SU-DHL-6 (cell line): Measurements from ENCODE around the gene ZNF618.

Source experiments
- H2AFZ ChIP-seq: fragments of 200-600 bp; sonication (generic); 2 replicates; pipeline ENCODE4 v1.6.1; 2014; ENCODE audit warnings: low read depth, mild to moderate bottlenecking, moderate library complexity, mixed read lengths, antibody characterized with exemption, low read length; ENCODE audit not compliant: severe bottlenecking
- H3F3A ChIP-seq: fragments of 200-600 bp; shearing (Covaris generic); 2 replicates; pipeline ENCODE4 v1.6.0; 2016; ENCODE audit warnings: antibody characterized with exemption, mild to moderate bottlenecking; ENCODE audit not compliant: insufficient read depth
- H3K27ac ChIP-seq: fragments of 200-600 bp; sonication (generic); 2 replicates; pipeline ENCODE4 v1.5.1; 2016; ENCODE audit warnings: low read depth, mild to moderate bottlenecking, low read length, moderate library complexity, mixed read lengths
- H3K27me3 ChIP-seq: fragments of 200-600 bp; sonication (generic), shearing (Covaris generic); 2 replicates; pipeline ENCODE4 v1.6.0; 2014; ENCODE audit warnings: mild to moderate bottlenecking, low read length
- H3K36me3 ChIP-seq: fragments of 200-600 bp; sonication (generic); 2 replicates; pipeline ENCODE4 v1.6.1; 2014; ENCODE audit warnings: mild to moderate bottlenecking, low read length, mixed read lengths
- H3K4me2 ChIP-seq: fragments of 300-600, 200-600 bp; shearing (Covaris generic), sonication (generic); 2 replicates; pipeline ENCODE4 v1.6.0; 2014; ENCODE audit warnings: low read length, low read depth, mild to moderate bottlenecking; ENCODE audit not compliant: poor library complexity, severe bottlenecking
- H3K4me3 ChIP-seq: fragments of 200-600 bp; sonication (generic); 2 replicates; pipeline ENCODE4 v1.5.1; 2014; ENCODE audit warnings: antibody characterized with exemption, low read length, mild to moderate bottlenecking, mixed read lengths; ENCODE audit not compliant: insufficient read depth, poor library complexity, severe bottlenecking
- H3K79me2 ChIP-seq: fragments of 200-600 bp; sonication (generic); 2 replicates; pipeline ENCODE4 v1.6.1; 2014; ENCODE audit warnings: mild to moderate bottlenecking, low read length, moderate library complexity; ENCODE audit not compliant: insufficient read depth
- H3K9ac ChIP-seq: fragments of 200-600 bp; sonication (generic); 2 replicates; pipeline ENCODE4 v1.7.0; 2014; ENCODE audit warnings: mild to moderate bottlenecking, low read length
- H3K9me2 ChIP-seq: fragments of 200-600 bp; sonication (generic); replicated peaks from 2 replicates; pipeline ENCODE4 v1.6.1; 2014; ENCODE audit warnings: low read length; ENCODE audit not compliant: insufficient read depth
- H3K9me3 ChIP-seq: fragments of 200-600 bp; sonication (generic); 2 replicates; pipeline ENCODE4 v1.6.1; 2014; ENCODE audit warnings: low read length, mixed read lengths; ENCODE audit not compliant: insufficient read depth
- H4K20me1 ChIP-seq: fragments of 200-600 bp; sonication (generic); 2 replicates; pipeline ENCODE4 v1.6.1; 2014; ENCODE audit warnings: low read depth, mild to moderate bottlenecking, antibody characterized with exemption, low read length, moderate library complexity, mixed read lengths
- EZH2phosphoT487 ChIP-seq: fragments of 200-600 bp; sonication (generic), shearing (Covaris generic); conservative IDR thresholded peaks from 2 replicates; pipeline ENCODE4 v1.6.1; 2018; ENCODE audit warnings: mild to moderate bottlenecking, antibody characterized with exemption, low read length, moderate library complexity, mixed read lengths
- TF ChIP-seq, protein P1 (sequence below): fragments of 200-600 bp; sonication (generic); IDR thresholded peaks from one replicate; pipeline ENCODE4 v1.5.1; 2017; ENCODE audit warnings: antibody characterized with exemption, mild to moderate bottlenecking, low read length, moderate library complexity; ENCODE audit not compliant: insufficient read depth, poor library complexity, severe bottlenecking

The ZNF618 gene

GRCh38 chr9:113888976-113889375 lies 12.9 kb downstream of the ZNF618 start:
- H4K20me1 ChIP-seq: no peaks in the 10 kb centered on the region
- no peaks in the 10 kb centered on the region for H3K79me2 ChIP-seq
- H3K27me3 ChIP-seq: 0 out of 2 replicates have a peak, but pooled peaks cover 2% of the 10 kb centered on the region
- H3K36me3 ChIP-seq: no peaks in the 10 kb centered on the region; the same call in 1 of the 2 replicates
- H3K9ac ChIP-seq: no peak overlapping the region
- no peaks in the 10 kb centered on the region for H3F3A ChIP-seq
- no peak overlapping the region for H3K4me2 ChIP-seq
- H3K4me3 ChIP-seq: no peak overlapping the region
- H3K9me2 ChIP-seq: no peaks in the 10 kb centered on the region
- H3K9me3 ChIP-seq: 0 out of 2 replicates have a peak, but pooled peaks cover 5% of the 10 kb centered on the region
- TF ChIP-seq, protein P1, sequence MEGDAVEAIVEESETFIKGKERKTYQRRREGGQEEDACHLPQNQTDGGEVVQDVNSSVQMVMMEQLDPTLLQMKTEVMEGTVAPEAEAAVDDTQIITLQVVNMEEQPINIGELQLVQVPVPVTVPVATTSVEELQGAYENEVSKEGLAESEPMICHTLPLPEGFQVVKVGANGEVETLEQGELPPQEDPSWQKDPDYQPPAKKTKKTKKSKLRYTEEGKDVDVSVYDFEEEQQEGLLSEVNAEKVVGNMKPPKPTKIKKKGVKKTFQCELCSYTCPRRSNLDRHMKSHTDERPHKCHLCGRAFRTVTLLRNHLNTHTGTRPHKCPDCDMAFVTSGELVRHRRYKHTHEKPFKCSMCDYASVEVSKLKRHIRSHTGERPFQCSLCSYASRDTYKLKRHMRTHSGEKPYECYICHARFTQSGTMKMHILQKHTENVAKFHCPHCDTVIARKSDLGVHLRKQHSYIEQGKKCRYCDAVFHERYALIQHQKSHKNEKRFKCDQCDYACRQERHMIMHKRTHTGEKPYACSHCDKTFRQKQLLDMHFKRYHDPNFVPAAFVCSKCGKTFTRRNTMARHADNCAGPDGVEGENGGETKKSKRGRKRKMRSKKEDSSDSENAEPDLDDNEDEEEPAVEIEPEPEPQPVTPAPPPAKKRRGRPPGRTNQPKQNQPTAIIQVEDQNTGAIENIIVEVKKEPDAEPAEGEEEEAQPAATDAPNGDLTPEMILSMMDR: no peak
- TF ChIP-seq EZH2phosphoT487: no peak
- H2AFZ ChIP-seq: no peak overlapping the region
- no peak overlapping the region for H3K27ac ChIP-seq

GRCh38 chr9:113890704-113891103 lies 14.6 kb downstream of the ZNF618 start:
- Histone ChIP-seq H3K27me3 (0 out of 2 replicates have a peak, but pooled peaks cover 2% of the 10 kb centered on the region), H3K9me2 (no peaks in the 10 kb centered on the region), H4K20me1 (no peaks in the 10 kb centered on the region), H3K9me3 (0 out of 2 replicates have a peak, but pooled peaks cover 5% of the 10 kb centered on the region), H3K9ac (no peak overlapping the region), H2AFZ (no peak overlapping the region), H3K4me2 (no peak overlapping the region), H3K27ac (no peak overlapping the region), H3F3A (no peaks in the 10 kb centered on the region), H3K4me3 (no peak overlapping the region), H3K79me2 (no peaks in the 10 kb centered on the region), H3K36me3 (no peaks in the 10 kb centered on the region; the same call in 1 of the 2 replicates)
- TF ChIP-seq EZH2phosphoT487: no peak
- TF ChIP-seq, protein P1: no peak

DNA sequence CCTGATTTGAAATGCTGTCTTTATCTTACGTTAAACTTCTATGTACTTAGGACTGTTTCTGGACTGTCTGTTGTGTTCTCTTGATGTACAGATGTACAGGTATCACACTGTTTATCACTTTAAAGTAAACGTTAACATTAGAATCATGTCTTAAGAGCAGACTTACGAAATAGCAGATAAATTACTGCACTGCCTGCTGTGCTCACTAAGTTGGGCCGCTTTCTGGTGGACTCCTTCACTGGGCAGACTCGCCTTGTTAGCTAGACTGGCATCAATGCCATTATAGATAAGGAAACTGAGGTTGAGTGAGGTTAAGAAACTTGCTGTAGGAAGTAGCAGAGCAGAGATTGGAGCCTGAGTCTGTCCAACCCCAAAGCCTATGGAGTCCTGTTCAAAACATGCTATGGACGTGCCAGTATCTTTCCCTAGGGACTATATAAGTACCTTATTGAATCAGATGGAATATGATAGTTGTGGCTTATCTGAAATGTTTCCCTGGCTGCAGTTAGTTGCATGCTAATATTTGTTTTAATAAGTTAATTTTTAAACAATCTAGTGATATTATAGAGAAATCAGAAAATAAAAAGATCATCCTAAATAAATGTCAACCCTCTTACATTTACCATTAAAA lies 16.9 kb downstream of the ZNF618 start:
- Histone ChIP-seq H3K9ac (no peak overlapping the region), H3K27me3 (no peaks in the 10 kb centered on the region), H3K9me2 (no peaks in the 10 kb centered on the region), H3K79me2 (no peaks in the 10 kb centered on the region), H3K4me2 (no peak overlapping the region), H3F3A (no peaks in the 10 kb centered on the region), H4K20me1 (no peaks in the 10 kb centered on the region), H3K27ac (no peak overlapping the region), H2AFZ (no peak overlapping the region), H3K4me3 (no peak overlapping the region), H3K9me3 (0 out of 2 replicates have a peak, but pooled peaks cover 5% of the 10 kb centered on the region), H3K36me3 (no peaks in the 10 kb centered on the region; the same call in 1 of the 2 replicates)
- TF ChIP-seq, protein P1: no peak
- TF ChIP-seq EZH2phosphoT487: no peak
